GM19239 (cell line): Measurements from ENCODE around the gene CWC22.
"Not testable (repeated sequence)": the region's sequence is repeated elsewhere in the genome, so short reads cannot be mapped to it uniquely, and the experiment has no call there.

Source experiments
- DNase-seq: peaks from one replicate; pipeline ENCODE4 v3.0.0; 2011; ENCODE audit warnings: low spot score; ENCODE audit not compliant: insufficient read length
- FAIRE-seq: peaks from 2 replicates; lab custom pipeline; 2011; peaks lifted over from hg19 to GRCh38; lab: Jason Lieb, UNC

Gene CWC22

GRCh38 chr2:180004731-180005130 lies 2.4 kb downstream of the CWC22 start:
- no peak for FAIRE-seq
- DNase-seq, result no peak

GRCh38 chr2:180003559-180003958 lies 3.5 kb downstream of the CWC22 start:
- no peak for DNase-seq
- FAIRE-seq, result no peak

- FAIRE-seq (no peak), DNase-seq (no peak)
These were observed 4.0 kb downstream of the CWC22 start for GRCh38 chr2:180003073-180003472.

DNA sequence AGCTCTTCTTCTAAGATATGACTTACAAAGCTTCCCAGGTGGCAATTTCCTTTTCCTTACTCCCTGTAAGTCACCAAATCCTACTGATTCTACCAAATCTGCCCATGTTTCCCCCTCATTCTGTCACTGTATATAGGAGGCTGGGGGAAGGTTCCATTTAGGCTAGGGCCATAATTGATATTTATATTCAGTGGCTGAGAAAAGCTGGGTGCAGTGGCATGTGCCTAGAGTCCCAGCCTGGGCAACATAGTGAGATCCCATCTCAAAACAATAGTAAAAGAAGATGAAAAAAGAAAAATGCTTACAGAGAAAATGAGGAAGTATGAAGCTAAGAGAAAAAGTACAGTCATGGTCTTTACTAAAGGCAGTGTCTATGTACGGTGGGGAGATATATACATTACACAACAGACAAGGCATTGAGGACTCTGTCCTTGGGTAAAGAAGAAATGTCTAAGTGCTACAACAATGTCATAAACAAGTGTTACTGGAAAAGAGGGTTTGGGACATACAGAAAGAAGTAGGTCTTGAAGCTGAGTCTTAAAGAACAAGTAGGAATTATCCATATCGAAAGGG lies 4.8 kb downstream of the CWC22 start:
- DNase-seq, result no peak
- no peak for FAIRE-seq

- FAIRE-seq (peak; percentile 18), DNase-seq (no peak)
These were observed 5.4 kb downstream of the CWC22 start for GRCh38 chr2:180001726-180002125.

DNA sequence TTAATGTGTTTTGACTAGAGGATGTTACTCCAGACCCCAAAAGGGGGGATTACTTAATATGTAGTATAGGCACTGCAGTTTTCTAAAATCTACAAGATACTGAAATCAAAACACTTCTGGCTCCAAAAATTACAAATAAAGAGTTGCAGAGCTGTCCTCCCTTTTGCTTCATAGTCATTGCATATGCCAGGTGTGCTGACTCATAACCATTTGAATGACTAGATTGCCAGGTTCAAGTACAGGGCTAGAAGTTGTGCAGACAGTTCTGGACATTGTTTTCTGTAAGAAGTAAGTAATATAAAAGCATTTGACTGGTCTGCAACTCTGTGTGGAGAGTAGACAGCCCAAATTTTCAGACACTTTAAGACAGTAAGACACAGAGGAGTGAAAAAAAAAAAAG lies 6.7 kb downstream of the CWC22 start:
- FAIRE-seq, result no peak
- DNase-seq, result no peak

DNA sequence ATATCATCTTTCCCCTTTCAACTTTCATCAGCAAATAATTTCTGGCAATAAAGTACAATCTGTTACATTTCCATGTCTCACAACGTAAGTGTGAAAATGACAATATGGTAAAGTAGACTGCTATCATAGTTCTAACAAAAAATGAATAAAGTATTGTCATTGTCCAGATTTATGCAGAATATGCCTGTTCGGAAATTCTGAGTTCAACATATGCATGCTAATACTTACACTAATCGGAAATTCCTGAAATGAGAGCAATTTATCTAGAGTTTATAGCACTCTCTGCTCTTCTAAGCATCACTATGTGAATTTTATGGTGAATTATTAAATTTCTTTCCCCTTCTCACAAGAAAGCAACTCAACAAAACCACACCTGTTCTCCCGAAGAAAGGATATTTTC lies 8.1 kb downstream of the CWC22 start:
- no peak for DNase-seq
- FAIRE-seq, result no peak

GRCh38 chr2:179995741-179996515 lies 11.2 kb downstream of the CWC22 start:
- FAIRE-seq, result no peak
- no peak for DNase-seq

- DNase-seq (no peak), FAIRE-seq (no peak)
These were observed 15.8 kb downstream of the CWC22 start for GRCh38 chr2:179991344-179991743.

- DNase-seq (no peak), FAIRE-seq (peak; percentile 37)
These were observed 16.3 kb downstream of the CWC22 start for GRCh38 chr2:179990676-179991317.

GRCh38 chr2:179987916-179988315 lies 19.2 kb downstream of the CWC22 start:
- FAIRE-seq, result no peak
- no peak for DNase-seq

DNA sequence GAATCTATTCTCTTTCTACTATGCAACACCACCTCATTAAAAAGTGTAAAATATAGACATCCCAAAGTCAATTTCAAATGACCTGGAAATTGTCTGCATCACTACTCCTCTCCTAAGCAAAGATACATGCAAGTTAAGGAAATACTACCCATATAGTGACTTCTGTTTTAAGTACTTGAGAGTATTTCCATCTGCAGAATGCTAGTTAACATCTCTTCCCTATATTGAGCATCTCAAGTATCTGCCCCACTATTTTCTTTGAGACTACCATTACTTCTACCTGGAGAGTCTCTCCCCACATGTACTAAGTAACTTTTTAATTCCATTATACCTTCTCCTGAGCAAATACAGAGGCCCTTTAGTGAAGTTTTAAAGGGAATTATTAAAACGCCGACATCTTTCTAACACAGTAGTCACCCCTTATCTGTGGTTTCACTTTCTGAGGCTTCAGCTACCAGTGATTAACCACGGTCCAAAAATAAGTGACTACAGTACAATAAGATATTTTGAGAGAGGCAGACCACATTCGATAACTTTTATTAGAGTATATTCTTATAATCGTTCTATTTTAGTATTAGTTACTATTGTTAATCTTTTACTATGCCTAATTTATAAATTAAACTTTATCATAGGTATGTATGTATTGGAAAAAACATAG lies 21.8 kb downstream of the CWC22 start:
- FAIRE-seq (no peak), DNase-seq (no peak)

GRCh38 chr2:179983250-179983932 lies 23.7 kb downstream of the CWC22 start:
- FAIRE-seq, result no peak

DNA sequence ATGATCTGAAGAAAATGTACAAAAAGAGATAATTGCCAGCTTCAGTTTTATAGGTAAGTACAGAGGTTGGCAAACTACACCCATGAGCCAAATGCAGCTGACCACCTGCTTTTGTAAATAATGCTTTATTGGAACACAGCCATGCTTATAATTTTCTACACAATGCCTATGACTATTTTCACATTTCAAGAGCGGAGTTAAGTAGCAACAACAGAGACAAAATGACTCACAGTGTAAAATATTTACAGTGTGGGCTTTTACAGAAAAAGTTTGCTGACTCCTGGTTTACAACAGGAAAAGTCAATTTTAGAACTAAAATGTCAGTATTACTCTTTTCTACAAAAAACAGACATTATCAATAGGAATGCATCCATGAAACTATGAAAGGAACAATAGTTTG lies 26.0 kb downstream of the CWC22 start:
- FAIRE-seq (no peak), DNase-seq (no peak)

More at GRCh38 chr2:179983250-179983932, 23.7 kb downstream of the CWC22 start:
- DNase-seq, result no peak

GRCh38 chr2:179974761-179975160 lies 32.3 kb downstream of the CWC22 start:
- FAIRE-seq, result no peak
- DNase-seq, result no peak

DNA sequence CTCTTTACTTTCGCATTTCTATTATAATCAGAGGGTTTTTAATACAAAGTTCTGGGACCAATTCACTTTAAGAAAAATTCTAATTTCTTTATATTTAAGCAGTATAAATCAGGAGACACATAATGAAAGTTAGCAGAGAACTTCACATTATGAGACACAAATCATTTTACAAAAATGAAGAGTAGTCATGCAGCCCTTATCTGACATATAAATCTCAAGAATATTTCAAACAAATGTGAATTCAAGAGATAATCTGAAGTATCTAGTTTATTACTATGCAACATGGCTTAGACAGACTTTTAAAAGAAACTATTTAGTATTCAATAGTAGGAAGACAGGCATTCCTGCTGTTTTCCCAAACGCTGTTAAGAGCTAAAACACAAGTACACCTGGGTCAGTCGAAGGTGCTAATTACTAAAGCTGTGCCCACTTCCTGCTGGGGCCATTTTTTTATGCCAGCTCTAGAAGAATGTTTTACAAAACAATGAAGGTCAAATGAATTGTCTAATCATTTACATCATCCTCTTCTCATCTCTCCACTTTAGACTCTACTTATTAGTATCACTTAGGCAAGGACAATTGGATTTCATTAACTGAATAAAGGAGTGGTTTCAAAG lies 40.2 kb downstream of the CWC22 start:
- DNase-seq, result no peak
- no peak for FAIRE-seq

GRCh38 chr2:179965291-179966258 lies 41.5 kb downstream of the CWC22 start:
- DNase-seq, result no peak
- no peak for FAIRE-seq

DNA sequence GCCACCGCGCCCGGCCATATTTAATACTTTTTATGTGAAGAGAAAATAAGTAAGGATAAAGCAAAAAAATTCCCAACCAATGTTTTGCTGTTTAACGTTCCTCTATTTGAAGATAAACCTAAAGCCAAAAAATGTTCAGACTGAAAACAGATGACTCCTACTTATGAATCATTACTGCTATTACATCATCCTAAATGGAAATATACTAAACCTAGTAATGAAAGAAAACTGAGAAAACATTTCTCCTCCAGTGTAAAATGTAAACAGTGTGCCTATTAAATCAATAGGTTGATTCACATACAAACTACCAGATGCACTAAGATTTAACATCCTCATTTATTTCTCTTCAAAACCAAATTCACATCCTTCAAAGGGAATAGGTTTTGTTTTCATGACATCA lies 43.5 kb downstream of the CWC22 start:
- FAIRE-seq, result no peak
- no peak for DNase-seq

DNA sequence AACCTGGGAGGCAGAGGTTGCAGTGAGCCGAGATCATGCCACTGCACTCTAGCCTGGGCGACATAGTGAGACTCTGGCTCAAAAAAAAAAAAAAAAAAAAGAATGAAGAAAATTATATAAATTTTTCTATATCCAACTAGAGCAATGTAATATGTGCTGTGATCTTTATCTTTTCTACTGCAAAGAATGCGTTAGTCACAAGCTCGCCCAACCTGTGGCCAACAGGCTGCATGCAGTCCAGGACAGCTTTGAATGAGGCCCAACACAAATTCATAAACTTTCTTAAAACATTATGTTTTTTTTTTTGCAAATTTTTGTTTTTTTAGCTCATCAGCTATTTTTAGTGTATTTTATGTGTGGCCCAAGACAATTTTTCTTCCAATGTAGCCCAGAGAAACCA lies 48.8 kb downstream of the CWC22 start:
- DNase-seq, FAIRE-seq: not testable (repeated sequence)
